SK-N-SH (cell line): ENCODE data around the gene MINK1. TPM values are rescaled to one million over a fixed set of nuclear protein-coding genes. Genes with fewer than 3 reads are reported as not detected.
A peak's percentile ranks its signal among the peaks of the same experiment; 100 is the strongest.

Source experiments
- CTCF ChIA-PET: fragments of 300-600, 350-600 bp; formaldehyde crosslinking; extraction: SDS; loops from one replicate; lab custom pipeline; 2021; lab: Yijun Ruan, JAX
- POLR2A ChIA-PET: fragments of 350-600 bp; sonication (Branson Sonifier 250); formaldehyde crosslinking; extraction: SDS; loops from one replicate; lab custom pipeline; 2020; ENCODE audit warnings: antibody characterized with exemption, inconsistent platforms; lab: Yijun Ruan, JAX
- DNase-seq: peaks from one replicate; pipeline ENCODE4 v3.0.0; 2012
- H2AFZ ChIP-seq: fragments of 200-600 bp; sonication (generic); 2 replicates; pipeline ENCODE4 v1.8.1; 2016; ENCODE audit warnings: antibody characterized with exemption, mild to moderate bottlenecking, low read depth
- H3F3A ChIP-seq: fragments of 200-600 bp; sonication (generic); replicated peaks from 2 replicates; pipeline ENCODE3; 2016; ENCODE audit warnings: antibody characterized with exemption, mild to moderate bottlenecking; ENCODE audit not compliant: insufficient read depth
- H3K27ac ChIP-seq, 2 experiments: fragments of 200-500 bp in 1 of 2; fragments of 200-600 bp in 1 of 2; sonication (Bioruptor generic) in 1 of 2; sonication (generic), shearing (Covaris generic) in 1 of 2; 2 replicates each; pipeline versions ENCODE4 v1.5.1 to v1.6.1; 2014 to 2016; ENCODE audit warnings: low read depth in 2 of 2, inconsistent platforms in 1 of 2, low read length in 1 of 2, mild to moderate bottlenecking in 1 of 2, mixed read lengths in 1 of 2
- H3K27me3 ChIP-seq: fragments of 200-600 bp; sonication (generic), shearing (Covaris generic); 2 replicates; pipeline ENCODE4 v1.6.1; 2016; ENCODE audit warnings: mixed run types; ENCODE audit not compliant: insufficient read depth
- H3K36me3 ChIP-seq, 2 experiments: fragments of 200-500 bp in 1 of 2; fragments of 200-600 bp in 1 of 2; sonication (Bioruptor generic) in 1 of 2; sonication (generic) in 1 of 2; replicated peaks in 1 of 2; 2 replicates each; pipeline versions ENCODE3 to v1.5.1; 2014 to 2016; ENCODE audit warnings: low read length in 1 of 2, mild to moderate bottlenecking in 1 of 2; ENCODE audit not compliant: insufficient read depth in 2 of 2, control insufficient read depth in 1 of 2
- H3K4me1 ChIP-seq, 2 experiments: fragments of 200-500 bp in 1 of 2; fragments of 200-600 bp in 1 of 2; sonication (Bioruptor generic) in 1 of 2; sonication (generic), shearing (Covaris generic) in 1 of 2; 2 replicates each; pipeline versions ENCODE4 v1.5.1 to v1.6.1; 2014 to 2016; ENCODE audit warnings: low read depth in 1 of 2, low read length in 1 of 2, mixed run types in 1 of 2; ENCODE audit not compliant: insufficient read depth in 2 of 2, control insufficient read depth in 1 of 2
- H3K4me2 ChIP-seq: fragments of 200-600 bp; sonication (generic), shearing (Covaris generic); 2 replicates; pipeline ENCODE4 v1.6.1; 2017; ENCODE audit warnings: mixed run types
- H3K4me3 ChIP-seq, 2 experiments: fragments of 200-500 bp in 1 of 2; fragments of 200-600 bp in 1 of 2; sonication (Bioruptor generic) in 1 of 2; sonication (generic), shearing (Covaris generic) in 1 of 2; 2 replicates each; pipeline versions ENCODE4 v1.5.1 to v1.8.1; 2014 to 2016; ENCODE audit warnings: low read depth in 2 of 2, inconsistent platforms in 1 of 2, low read length in 1 of 2, mild to moderate bottlenecking in 1 of 2, mixed read lengths in 1 of 2, moderate library complexity in 1 of 2
- H3K79me2 ChIP-seq: fragments of 200-600 bp; sonication (generic); 2 replicates; pipeline ENCODE4 v1.8.1; 2017; ENCODE audit warnings: mild to moderate bottlenecking; ENCODE audit not compliant: insufficient read depth
- H3K9ac ChIP-seq: fragments of 200-600 bp; sonication (generic); 2 replicates; pipeline ENCODE4 v1.6.1; 2017; ENCODE audit warnings: mixed run types
- H3K9me2 ChIP-seq: fragments of 200-600 bp; sonication (generic); 2 replicates; pipeline ENCODE4 v1.6.1; 2017; ENCODE audit warnings: mixed run types
- H3K9me3 ChIP-seq: fragments of 200-600 bp; sonication (generic); 2 replicates; pipeline ENCODE4 v1.6.1; 2017; ENCODE audit warnings: mixed run types, mild to moderate bottlenecking, moderate library complexity
- H4K20me1 ChIP-seq: fragments of 200-600 bp; sonication (generic); 2 replicates; pipeline ENCODE4 v1.6.1; 2017; ENCODE audit warnings: mild to moderate bottlenecking, mixed run types; ENCODE audit not compliant: insufficient read depth
- ELF1 ChIP-seq: IDR thresholded peaks from 2 replicates; pipeline ENCODE4 v1.4.0; 2012
- EP300 ChIP-seq, 2 experiments: IDR thresholded peaks; 2 replicates each; pipeline versions ENCODE4 v1.4.0 to v1.6.1; 2012; ENCODE audit warnings: borderline replicate concordance in 1 of 2, low read depth in 1 of 2, low read length in 1 of 2
- MEF2A ChIP-seq: IDR thresholded peaks from 2 replicates; pipeline ENCODE4 v1.4.0; 2012; ENCODE audit warnings: low read depth, borderline replicate concordance
- MXI1 ChIP-seq: IDR thresholded peaks from 2 replicates; pipeline ENCODE4 v1.6.1; 2012; ENCODE audit warnings: mild to moderate bottlenecking, low read depth, low read length, improper control_type of control experiment
- NFIC ChIP-seq: IDR thresholded peaks from 2 replicates; pipeline ENCODE4 v1.4.0; 2012; ENCODE audit warnings: borderline replicate concordance
- PBX3 ChIP-seq: IDR thresholded peaks from 2 replicates; pipeline ENCODE4; 2012
- REST ChIP-seq: IDR thresholded peaks from 2 replicates; pipeline ENCODE4 v1.6.1; 2012; ENCODE audit warnings: mild to moderate bottlenecking, low read depth, low read length, moderate library complexity
- RXRA ChIP-seq: IDR thresholded peaks from 2 replicates; pipeline ENCODE4 v1.4.0; 2012; ENCODE audit warnings: low read depth, mild to moderate bottlenecking, borderline replicate concordance
- SIN3A ChIP-seq: IDR thresholded peaks from 2 replicates; pipeline ENCODE4 v1.6.1; 2012; ENCODE audit warnings: low read depth, mild to moderate bottlenecking, low read length, moderate library complexity, borderline replicate concordance
- SMC3 ChIP-seq: IDR thresholded peaks from 2 replicates; pipeline ENCODE4 v1.6.1; 2012; ENCODE audit warnings: low read depth, low read length, improper control_type of control experiment
- TAF1 ChIP-seq: IDR thresholded peaks from 2 replicates; pipeline ENCODE4 v1.6.1; 2012; ENCODE audit warnings: low read depth, mild to moderate bottlenecking, low read length, moderate library complexity, borderline replicate concordance
- TCF12 ChIP-seq: IDR thresholded peaks from 2 replicates; pipeline ENCODE4 v1.4.0; 2012
- YY1 ChIP-seq: IDR thresholded peaks from 2 replicates; pipeline ENCODE4 v1.4.0; 2012; ENCODE audit warnings: low read depth, mild to moderate bottlenecking
- WGBS: methylation state at CpG from one replicate; pipeline ENCODE4 v1.1.6; 2017; ENCODE audit warnings: low lambda C conversion rate; 5-methylcytosine and 5-hydroxymethylcytosine counted together
- polyA plus RNA-seq, 3 experiments: library from polyadenylated mRNA; depleted of rRNA; stranded (reverse); fragments of >200 nt; gene quantifications; 2 replicates each; pipeline ENCODE4 v1.2.3, GENCODE V29; 2012
- TF ChIP-seq, protein P1 (sequence below): IDR thresholded peaks from 2 replicates; pipeline ENCODE4 v1.4.0; 2012; ENCODE audit warnings: low read depth, borderline replicate concordance

MINK1 gene
- polyA plus RNA-seq, 1 of the 3 experiments (the other 2 are of a cell fraction), result 64.7 TPM

- DNase-seq, result no peak
- Histone ChIP-seq H3K79me2 (peaks cover 23% of the 10 kb centered on the region), H3K4me3 (no peak overlapping the region), H3K27ac (peak overlapping the region in 1 of 2 experiments; percentile 78; a peak in 2 of 4 replicates), H3K9me3 (no peaks in the 10 kb centered on the region), H2AFZ (peak overlapping the region; percentile 98), H3K36me3 (peaks cover 11 to 18% of the 10 kb centered on the region in 2 experiments), H3K9ac (no peak overlapping the region), H4K20me1 (no peaks in the 10 kb centered on the region), H3K4me2 (no peak overlapping the region), H3K27me3 (no peaks in the 10 kb centered on the region), H3F3A (peaks cover 5% of the 10 kb centered on the region), H3K4me1 (peaks cover 0 to 10% of the 10 kb centered on the region in 2 experiments; a peak in 1 of 4 replicates), H3K9me2 (no peaks in the 10 kb centered on the region)
- CTCF ChIA-PET, result no interaction called here
- POLR2A ChIA-PET, result no interaction called here
- TF ChIP-seq ELF1, result no peak
- 89% methylated on average over 1 of the region's 1 CpG for WGBS
These were observed 38.0 kb upstream of the MINK1 start for GRCh38 chr17:4795168-4795567.

- DNase-seq, result peak; percentile 75
- no peak for TF ChIP-seq NFIC
- TF ChIP-seq, protein P1, sequence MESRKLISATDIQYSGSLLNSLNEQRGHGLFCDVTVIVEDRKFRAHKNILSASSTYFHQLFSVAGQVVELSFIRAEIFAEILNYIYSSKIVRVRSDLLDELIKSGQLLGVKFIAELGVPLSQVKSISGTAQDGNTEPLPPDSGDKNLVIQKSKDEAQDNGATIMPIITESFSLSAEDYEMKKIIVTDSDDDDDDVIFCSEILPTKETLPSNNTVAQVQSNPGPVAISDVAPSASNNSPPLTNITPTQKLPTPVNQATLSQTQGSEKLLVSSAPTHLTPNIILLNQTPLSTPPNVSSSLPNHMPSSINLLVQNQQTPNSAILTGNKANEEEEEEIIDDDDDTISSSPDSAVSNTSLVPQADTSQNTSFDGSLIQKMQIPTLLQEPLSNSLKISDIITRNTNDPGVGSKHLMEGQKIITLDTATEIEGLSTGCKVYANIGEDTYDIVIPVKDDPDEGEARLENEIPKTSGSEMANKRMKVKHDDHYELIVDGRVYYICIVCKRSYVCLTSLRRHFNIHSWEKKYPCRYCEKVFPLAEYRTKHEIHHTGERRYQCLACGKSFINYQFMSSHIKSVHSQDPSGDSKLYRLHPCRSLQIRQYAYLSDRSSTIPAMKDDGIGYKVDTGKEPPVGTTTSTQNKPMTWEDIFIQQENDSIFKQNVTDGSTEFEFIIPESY, result no peak
- no peak for TF ChIP-seq YY1
- TF ChIP-seq MXI1, result peak; percentile 46; the same call in 1 of the 2 replicates
- TF ChIP-seq SMC3, result 0 out of 2 replicates have a peak, but pooled peaks have one; percentile 6
- TF ChIP-seq EP300 (IDR thresholded peaks at IDR 0.05; ENCODE audit: borderline replicate concordance in 1 of 2, low read depth in 1 of 2, low read length in 1 of 2), result no peak
- Histone ChIP-seq H3K27me3 (no peaks in the 10 kb centered on the region), H3K9ac (peak overlapping the region; percentile 88), H4K20me1 (no peaks in the 10 kb centered on the region), H3K4me3 (peak overlapping the region; percentile 81 to 95), H3K9me2 (no peaks in the 10 kb centered on the region), H3K36me3 (peaks cover 11 to 18% of the 10 kb centered on the region in 2 experiments), H3K79me2 (peaks cover 23% of the 10 kb centered on the region), H3F3A (no peaks in the 10 kb centered on the region), H3K4me1 (peaks cover 0 to 8% of the 10 kb centered on the region in 2 experiments; a peak in 1 of 4 replicates), H3K4me2 (peak overlapping the region; percentile 72), H3K27ac (peak overlapping the region; percentile 78 to 80), H3K9me3 (no peaks in the 10 kb centered on the region), H2AFZ (peak overlapping the region; percentile 60)
- POLR2A ChIA-PET, result interaction anchor here (0.7 to 1.3 kb wide), 2 partner anchors 10 to 623 kb away, joined by 3 to 11 read pairs; partner anchors contain the start of genes NUP88 and PLD2
- CTCF ChIA-PET, result interaction anchor here (0.8 to 1.8 kb wide), 5 partner anchors 9 to 230 kb away, joined by 3 to 11 read pairs (median 4); no protein-coding TSS in a partner anchor
- 0% methylated on average over 7 of the region's 7 CpGs for whole genome bisulfite sequencing
These were observed 36.6 kb upstream of the MINK1 start for GRCh38 chr17:4796552-4796920.

DNA sequence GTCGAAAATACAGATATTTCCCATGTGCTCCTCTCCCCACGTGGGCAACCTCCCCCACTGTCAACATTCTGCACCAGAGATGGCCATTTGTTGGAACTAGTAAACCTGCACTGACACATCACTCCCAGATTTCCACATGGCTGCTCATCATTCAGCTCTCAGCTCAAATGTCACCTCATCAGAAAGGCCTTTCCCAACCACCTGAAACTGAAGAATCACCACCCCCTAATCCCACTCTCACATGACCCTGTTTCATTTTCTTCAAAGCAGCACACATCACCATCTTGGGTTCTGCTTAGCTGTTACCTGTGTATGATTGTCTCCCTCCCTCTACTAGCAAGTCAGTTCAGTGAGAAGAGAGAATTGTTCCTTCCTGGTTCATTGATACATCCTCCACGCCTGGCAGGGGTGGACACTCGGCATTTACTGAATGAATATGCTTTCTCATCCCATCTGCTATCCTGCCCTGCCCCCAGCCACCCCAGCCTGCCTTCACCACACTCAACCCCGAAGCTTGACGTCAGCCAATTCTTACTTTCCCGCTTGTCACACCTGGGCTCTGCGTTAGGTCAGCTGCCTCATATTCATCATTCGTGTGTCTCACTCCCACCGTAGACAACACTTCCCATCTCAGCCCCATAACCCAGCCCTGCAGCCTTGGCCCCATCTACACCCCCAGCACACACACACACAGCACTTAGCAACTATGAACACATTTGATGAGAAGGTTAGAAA lies 32.5 kb upstream of the MINK1 start:
- Histone ChIP-seq H3K4me3 (no peak overlapping the region), H3K4me2 (no peak overlapping the region), H4K20me1 (no peaks in the 10 kb centered on the region), H3K27ac (no peak overlapping the region), H3K9me3 (no peaks in the 10 kb centered on the region), H2AFZ (no peak overlapping the region), H3K79me2 (peaks cover 26% of the 10 kb centered on the region), H3F3A (no peaks in the 10 kb centered on the region), H3K36me3 (peaks cover 11 to 18% of the 10 kb centered on the region in 2 experiments), H3K27me3 (no peaks in the 10 kb centered on the region), H3K9ac (no peak overlapping the region), H3K4me1 (peaks cover 0 to 8% of the 10 kb centered on the region in 2 experiments; a peak in 1 of 4 replicates), H3K9me2 (no peaks in the 10 kb centered on the region)
- WGBS, result 75% methylated on average over 10 of the region's 10 CpGs
- POLR2A ChIA-PET, result no interaction called here
- DNase-seq, result no peak
- CTCF ChIA-PET, result interaction anchor here (0.7 to 1.1 kb wide), 2 partner anchors 10 to 11 kb away, joined by 3 to 6 read pairs; no protein-coding TSS in a partner anchor
- TF ChIP-seq YY1 (no peak), TAF1 (no peak), MXI1 (no peak), PBX3 (no peak), SIN3A (no peak), RXRA (no peak), REST (no peak), MEF2A (no peak), TCF12 (no peak)
